H1 (cell line): Measurements from ENCODE around the gene ZNRF3. TPM values are rescaled to one million over a fixed set of nuclear protein-coding genes. Genes with fewer than 3 reads are reported as not detected.

Experiments
- SIN3A ChIP-seq, 2 experiments: IDR thresholded peaks in 1 of 2; conservative IDR thresholded peaks in 1 of 2; 2 replicates each; pipeline ENCODE4 v1.6.1; 2011 to 2012; ENCODE audit warnings: low read length in 2 of 2, improper control_type of control experiment in 1 of 2, low read depth in 1 of 2, mild to moderate bottlenecking in 1 of 2
- polyA plus RNA-seq, 7 experiments: library from polyadenylated mRNA; depleted of rRNA in 3 of 7; stranded (reverse) in 5 of 7; unstranded in 2 of 7; fragments of >200 nt in 5 of 7; fragments of 200-250 nt in 2 of 7; gene quantifications; 1 replicate in 5 of 7; 2 replicates in 1 of 7; 4 replicates in 1 of 7; pipeline versions ENCODE4 v1.2.1 to v1.2.3, GENCODE V29; 2011 to 2013; ENCODE audit warnings: missing spikeins in 2 of 7, mixed read lengths in 2 of 7
- total RNA-seq: library from RNA; stranded (reverse); fragmentation: NEBNext Ultra II Directional; extraction: Animal tissue kit (Norgen Biotek cat#: 25700); gene quantifications from 2 replicates; pipeline ENCODE4 v1.2.1, GENCODE V29; 2021

ZNRF3 gene
- total and polyA plus RNA-seq, 2 of the 8 experiments (the other 6 are each of a cell fraction or from before 2014, with no cell fraction given): 14.1 to 21.7 TPM

GRCh38 chr22:28938286-28938833 lies 55.0 kb downstream of the ZNRF3 start (continued):
- TF ChIP-seq SIN3A (conservative IDR thresholded peaks at IDR 0.05 in 1 of 2, IDR thresholded peaks at IDR 0.05 in 1 of 2; ENCODE audit: low read depth in 1 of 2, low read length in 2 of 2): no peak
